Skeletal muscle satellite cell (primary cell): ENCODE measurements around the gene TRPV4.

ENCODE experiments used
- H3K27me3 ChIP-seq: 2 replicates; pipeline ENCODE4 v1.7.0; 2013; ENCODE audit warnings: low read length; ENCODE audit not compliant: control insufficient read depth, insufficient read depth
- H3K36me3 ChIP-seq: 2 replicates; pipeline ENCODE4 v1.7.0; 2013; ENCODE audit warnings: mild to moderate bottlenecking, control low read depth, low read length; ENCODE audit not compliant: insufficient read depth
- H3K4me1 ChIP-seq: 2 replicates; pipeline ENCODE4 v1.7.0; 2013; ENCODE audit warnings: low read length; ENCODE audit not compliant: control insufficient read depth, insufficient read depth
- H3K4me2 ChIP-seq: 2 replicates; pipeline ENCODE4 v1.7.0; 2013; ENCODE audit warnings: mild to moderate bottlenecking, low read length
- H3K4me3 ChIP-seq: 2 replicates; pipeline ENCODE4 v1.7.0; 2013; ENCODE audit warnings: low read length
- H3K9ac ChIP-seq: 2 replicates; pipeline ENCODE4 v1.7.0; 2013; ENCODE audit warnings: mild to moderate bottlenecking, low read depth, low read length, moderate library complexity
- H3K9me3 ChIP-seq: replicated peaks from 2 replicates; pipeline ENCODE4 v1.7.0; 2013; ENCODE audit warnings: mild to moderate bottlenecking, control low read depth, low read length

TRPV4 gene

DNA sequence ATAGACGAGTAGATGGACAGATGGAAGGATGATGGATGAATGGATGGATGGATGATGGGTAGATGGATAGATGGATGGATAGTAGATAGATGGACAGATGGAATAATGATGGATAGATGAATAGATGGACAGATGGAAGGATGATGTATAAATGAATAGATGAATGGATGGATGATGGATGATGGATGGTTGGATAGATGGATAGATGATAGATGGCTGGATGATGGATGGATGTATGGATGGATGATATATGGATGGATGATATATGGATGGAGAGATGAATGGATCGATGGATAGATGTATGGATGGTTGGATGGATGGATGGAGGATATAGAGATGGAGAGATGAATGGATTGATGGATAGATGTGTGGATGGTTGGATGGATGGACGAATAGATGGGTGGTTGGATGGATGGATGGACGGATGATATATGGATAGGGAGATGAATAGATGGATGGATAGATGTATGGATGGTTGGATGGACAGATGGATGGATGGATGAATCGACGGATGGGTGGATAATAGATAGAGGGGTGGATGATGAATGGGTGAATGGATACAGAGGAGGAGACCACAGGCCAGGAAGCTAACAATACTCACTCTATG, 19.3 kb downstream of the TRPV4 start:
- Histone ChIP-seq H3K9me3 (no peaks in the 10 kb centered on the region), H3K4me2 (no peak overlapping the region), H3K4me1 (no peaks in the 10 kb centered on the region), H3K27me3 (peaks cover 15% of the 10 kb centered on the region), H3K36me3 (no peaks in the 10 kb centered on the region), H3K4me3 (no peak overlapping the region), H3K9ac (no peak overlapping the region)

- Histone ChIP-seq H3K9ac (no peak overlapping the region), H3K4me1 (no peaks in the 10 kb centered on the region), H3K36me3 (no peaks in the 10 kb centered on the region), H3K4me2 (no peak overlapping the region), H3K4me3 (no peak overlapping the region), H3K9me3 (no peaks in the 10 kb centered on the region), H3K27me3 (peaks cover 5% of the 10 kb centered on the region)
Observed at GRCh38 chr12:109811624-109811995, 21.6 kb downstream of the TRPV4 start.

GRCh38 chr12:109810954-109811623, 22.1 kb downstream of the TRPV4 start:
- Histone ChIP-seq H3K9ac (no peak overlapping the region), H3K9me3 (no peaks in the 10 kb centered on the region), H3K4me2 (no peak overlapping the region), H3K4me1 (no peaks in the 10 kb centered on the region), H3K36me3 (no peaks in the 10 kb centered on the region), H3K4me3 (no peak overlapping the region), H3K27me3 (peaks cover 5% of the 10 kb centered on the region)

- Histone ChIP-seq H3K9ac (no peak overlapping the region), H3K27me3 (no peaks in the 10 kb centered on the region), H3K4me3 (no peak overlapping the region), H3K4me1 (no peaks in the 10 kb centered on the region), H3K4me2 (no peak overlapping the region), H3K36me3 (no peaks in the 10 kb centered on the region), H3K9me3 (no peaks in the 10 kb centered on the region)
Observed at GRCh38 chr12:109808876-109809646, 24.1 kb downstream of the TRPV4 start.

DNA sequence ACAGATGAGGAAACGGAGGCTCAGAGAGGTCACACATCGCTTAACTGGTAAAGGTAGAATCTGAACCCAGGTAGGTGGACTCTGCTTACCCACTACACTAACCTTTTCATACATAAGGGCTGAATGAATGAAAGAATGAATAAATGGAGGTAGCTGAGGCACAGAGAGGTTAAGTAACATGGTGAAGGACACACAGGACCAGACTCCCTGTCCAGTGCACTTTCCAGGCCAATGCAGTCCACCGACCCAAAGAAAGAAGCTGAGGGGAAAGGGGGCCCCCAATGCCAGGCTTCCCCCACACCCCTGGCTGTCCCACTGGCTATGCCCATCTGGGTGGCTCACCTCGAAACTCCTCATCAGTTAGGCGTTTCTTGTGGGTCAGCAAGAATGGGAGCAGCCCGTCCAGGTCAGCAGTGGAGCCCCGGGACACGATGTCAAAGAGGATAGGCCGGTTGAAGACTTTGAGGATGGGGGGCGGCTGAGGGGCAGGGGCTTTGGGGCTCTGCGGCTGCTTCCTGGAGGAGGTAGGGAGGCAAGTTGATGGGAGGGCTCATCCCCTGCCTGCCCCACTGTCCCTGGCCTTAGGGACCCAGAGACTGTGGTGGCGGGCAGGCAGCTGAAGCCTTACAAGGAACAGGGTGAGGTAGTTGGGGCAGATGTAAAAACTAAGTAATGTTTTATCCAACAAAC, 25.1 kb downstream of the TRPV4 start:
- Histone ChIP-seq H3K9me3 (no peaks in the 10 kb centered on the region), H3K27me3 (no peaks in the 10 kb centered on the region), H3K4me1 (no peaks in the 10 kb centered on the region), H3K4me3 (no peak overlapping the region), H3K9ac (no peak overlapping the region), H3K4me2 (no peak overlapping the region), H3K36me3 (no peaks in the 10 kb centered on the region)

- H3K27me3 ChIP-seq = no peaks in the 10 kb centered on the region
- no peak overlapping the region for H3K4me2 ChIP-seq
- no peaks in the 10 kb centered on the region for H3K4me1 ChIP-seq
- H3K36me3 ChIP-seq = no peaks in the 10 kb centered on the region
- no peak overlapping the region for H3K4me3 ChIP-seq
- H3K9me3 ChIP-seq = no peaks in the 10 kb centered on the region
- no peak overlapping the region for H3K9ac ChIP-seq
Observed at GRCh38 chr12:109804820-109805761, 28.1 kb downstream of the TRPV4 start.

DNA sequence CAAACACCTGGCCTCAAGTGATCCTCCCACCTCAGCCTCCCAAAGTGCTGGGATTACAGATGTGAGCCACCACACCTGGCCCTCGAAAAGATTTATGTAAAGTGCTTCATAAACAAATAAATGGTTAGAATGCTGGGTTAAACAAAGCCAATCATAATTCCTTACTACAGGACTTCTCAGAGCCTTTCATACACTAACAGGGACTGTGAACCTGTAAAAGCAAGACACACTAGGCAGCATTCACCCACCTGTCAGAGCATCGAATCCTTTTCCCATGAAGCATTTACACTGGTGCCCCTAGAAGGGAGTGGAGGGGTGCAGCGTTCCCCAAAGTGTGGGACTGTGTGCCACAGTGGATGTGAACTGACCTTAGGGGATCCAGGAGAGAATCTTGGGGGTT, 29.5 kb downstream of the TRPV4 start:
- no peaks in the 10 kb centered on the region for H3K36me3 ChIP-seq
- no peak overlapping the region for H3K9ac ChIP-seq
- H3K27me3 ChIP-seq = no peaks in the 10 kb centered on the region
- no peak overlapping the region for H3K4me3 ChIP-seq
- no peak overlapping the region for H3K4me2 ChIP-seq
- no peaks in the 10 kb centered on the region for H3K4me1 ChIP-seq
- no peaks in the 10 kb centered on the region for H3K9me3 ChIP-seq

GRCh38 chr12:109802828-109803227, 30.4 kb downstream of the TRPV4 start:
- H3K9me3 ChIP-seq = no peaks in the 10 kb centered on the region
- H3K36me3 ChIP-seq = no peaks in the 10 kb centered on the region

DNA sequence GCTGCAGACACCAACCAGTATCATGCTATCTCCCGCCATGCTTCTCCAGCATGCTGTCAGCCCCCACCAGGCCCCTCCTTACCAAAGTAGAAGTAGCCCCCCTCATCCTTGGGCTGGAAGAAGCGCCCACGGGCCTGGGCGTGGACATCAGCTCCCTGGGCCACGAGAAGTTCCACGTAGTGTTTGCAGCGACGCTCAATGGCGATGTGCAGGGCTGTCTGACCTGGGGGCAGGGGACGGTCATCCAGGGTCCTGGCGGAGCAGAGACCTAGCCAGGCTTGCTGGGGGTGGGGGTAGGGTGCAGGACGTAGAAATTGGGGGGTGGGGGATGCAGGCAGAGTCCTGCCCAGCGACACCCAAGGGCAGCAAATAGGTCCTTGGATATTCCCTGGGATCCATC, 32.7 kb downstream of the TRPV4 start:
- Histone ChIP-seq H3K36me3 (no peaks in the 10 kb centered on the region), H3K9me3 (no peaks in the 10 kb centered on the region), H3K4me1 (no peaks in the 10 kb centered on the region), H3K27me3 (no peaks in the 10 kb centered on the region), H3K4me2 (no peak overlapping the region), H3K9ac (no peak overlapping the region), H3K4me3 (no peak overlapping the region)

More at GRCh38 chr12:109802828-109803227, 30.4 kb downstream of the TRPV4 start:
- Histone ChIP-seq H3K4me2 (no peak overlapping the region), H3K4me3 (no peak overlapping the region), H3K4me1 (no peaks in the 10 kb centered on the region), H3K27me3 (no peaks in the 10 kb centered on the region), H3K9ac (no peak overlapping the region)

DNA sequence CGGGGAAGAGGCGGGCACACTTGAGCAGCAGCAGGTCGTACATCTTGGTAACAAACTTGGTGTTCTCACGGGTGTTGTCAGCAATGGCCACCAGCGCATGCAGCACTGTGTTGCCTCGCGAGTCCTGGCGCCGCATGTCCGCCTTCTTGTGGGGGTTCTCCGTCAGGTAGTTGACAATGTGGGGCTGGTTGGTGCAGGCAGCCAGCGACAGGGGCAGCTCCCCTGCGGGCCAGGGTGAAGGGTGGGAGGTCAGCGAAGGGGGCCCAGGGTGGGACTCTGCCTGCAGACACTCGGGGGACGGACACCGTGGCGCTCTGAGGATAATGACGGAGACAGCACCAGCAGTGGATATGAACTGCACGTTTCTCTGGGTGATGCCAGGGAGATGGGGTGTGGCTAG, 34.5 kb downstream of the TRPV4 start:
- Histone ChIP-seq H3K4me3 (no peak overlapping the region), H3K4me1 (peaks cover 6% of the 10 kb centered on the region), H3K27me3 (no peaks in the 10 kb centered on the region), H3K9ac (no peak overlapping the region), H3K9me3 (no peaks in the 10 kb centered on the region), H3K4me2 (no peak overlapping the region), H3K36me3 (no peaks in the 10 kb centered on the region)
